NCI-H1105 treated with DMSO at 0.1 percent for 48 hours (cell line): ENCODE data around the gene SRPK2.
A peak's percentile ranks its signal among the peaks of the same experiment; 100 is the strongest.

Experiments used
- DNase-seq: peaks from one replicate; lab custom pipeline; 2025; lab: John Stamatoyannopoulos, UW

SRPK2 gene

GRCh38 chr7:105191331-105191730, 197.4 kb downstream of the SRPK2 start:
- DNase-seq = no peak

GRCh38 chr7:105189859-105190492, 198.7 kb downstream of the SRPK2 start:
- DNase-seq = no peak

- no peak for DNase-seq
Measured at GRCh38 chr7:105188201-105188600, 200.5 kb downstream of the SRPK2 start.

- no peak for DNase-seq
Measured at GRCh38 chr7:105187302-105188169, 201.2 kb downstream of the SRPK2 start.

GRCh38 chr7:105185290-105186010, 203.3 kb downstream of the SRPK2 start:
- no peak for DNase-seq

GRCh38 chr7:105180002-105180401, 208.7 kb downstream of the SRPK2 start:
- DNase-seq = no peak

- no peak for DNase-seq
Measured at GRCh38 chr7:105178928-105179541, 209.7 kb downstream of the SRPK2 start.

GRCh38 chr7:105178177-105178576, 210.5 kb downstream of the SRPK2 start:
- DNase-seq = no peak

GRCh38 chr7:105177026-105177425, 211.7 kb downstream of the SRPK2 start:
- no peak for DNase-seq

GRCh38 chr7:105173586-105173985, 215.1 kb downstream of the SRPK2 start:
- peak; percentile 51 for DNase-seq

GRCh38 chr7:105164751-105165150, 224.0 kb downstream of the SRPK2 start:
- DNase-seq = no peak

GRCh38 chr7:105163718-105164117, 225.0 kb downstream of the SRPK2 start:
- no peak for DNase-seq

GRCh38 chr7:105161366-105161765, 227.4 kb downstream of the SRPK2 start:
- DNase-seq = no peak

GRCh38 chr7:105157278-105157677, 231.4 kb downstream of the SRPK2 start:
- DNase-seq = no peak

- no peak for DNase-seq
Measured at GRCh38 chr7:105156731-105157130, 232.0 kb downstream of the SRPK2 start.

- no peak for DNase-seq
Measured at GRCh38 chr7:105154084-105154483, 234.6 kb downstream of the SRPK2 start.

GRCh38 chr7:105153531-105153930, 235.2 kb downstream of the SRPK2 start:
- DNase-seq = no peak

GRCh38 chr7:105151152-105151551, 237.6 kb downstream of the SRPK2 start:
- DNase-seq = no peak

- no peak for DNase-seq
Measured at GRCh38 chr7:105149827-105150226, 238.9 kb downstream of the SRPK2 start.

- DNase-seq = peak; percentile 31
Measured at GRCh38 chr7:105141068-105141467, 247.7 kb downstream of the SRPK2 start.

- DNase-seq = no peak
Measured at GRCh38 chr7:105139381-105139780, 249.3 kb downstream of the SRPK2 start.

- no peak for DNase-seq
Measured at GRCh38 chr7:105137898-105138297, 250.8 kb downstream of the SRPK2 start.
